Peyer's patch (tissue), 4 donors: Measurements from ENCODE around the gene EPS15.

Experiments
- POLR2A ChIP-seq, 2 donors: fragments of 450-650 bp; IDR thresholded peaks; one replicate each; pipeline ENCODE4 v1.5.1; 2017; ENCODE audit warnings: antibody characterized with exemption in 2 of 2, mild to moderate bottlenecking in 2 of 2, moderate library complexity in 2 of 2
- TF ChIP-seq, protein P1 (sequence below), 6 experiments: fragments of 450-650 bp in 4 of 6; fragments of 200-600 bp in 2 of 6; sonication (generic) in 1 of 6; IDR thresholded peaks; one replicate each; pipeline ENCODE4 v1.5.1; 2017 to 2019; ENCODE audit warnings: antibody characterized with exemption in 6 of 6, mild to moderate bottlenecking in 3 of 6, moderate library complexity in 1 of 6

DNA sequence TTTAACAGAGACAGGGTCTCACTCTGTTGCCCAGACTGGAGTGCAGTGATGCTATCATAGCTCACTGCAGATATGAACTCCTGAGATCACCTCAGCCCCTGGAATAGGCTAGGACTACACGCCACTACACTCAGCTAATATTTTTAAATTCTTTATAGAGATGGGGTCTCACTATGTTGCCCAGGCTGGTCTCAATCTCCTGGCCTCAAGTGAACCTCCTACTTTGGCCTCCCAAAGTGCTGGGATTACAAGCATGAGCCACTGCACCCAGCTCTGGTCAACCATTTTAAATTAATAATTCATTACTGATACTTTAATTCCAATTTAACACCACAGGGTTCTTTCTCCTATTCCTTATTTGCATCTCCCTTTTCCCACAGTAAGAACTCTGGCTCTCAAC, 18.5 kb upstream of the EPS15 start:
- TF ChIP-seq, protein P1, sequence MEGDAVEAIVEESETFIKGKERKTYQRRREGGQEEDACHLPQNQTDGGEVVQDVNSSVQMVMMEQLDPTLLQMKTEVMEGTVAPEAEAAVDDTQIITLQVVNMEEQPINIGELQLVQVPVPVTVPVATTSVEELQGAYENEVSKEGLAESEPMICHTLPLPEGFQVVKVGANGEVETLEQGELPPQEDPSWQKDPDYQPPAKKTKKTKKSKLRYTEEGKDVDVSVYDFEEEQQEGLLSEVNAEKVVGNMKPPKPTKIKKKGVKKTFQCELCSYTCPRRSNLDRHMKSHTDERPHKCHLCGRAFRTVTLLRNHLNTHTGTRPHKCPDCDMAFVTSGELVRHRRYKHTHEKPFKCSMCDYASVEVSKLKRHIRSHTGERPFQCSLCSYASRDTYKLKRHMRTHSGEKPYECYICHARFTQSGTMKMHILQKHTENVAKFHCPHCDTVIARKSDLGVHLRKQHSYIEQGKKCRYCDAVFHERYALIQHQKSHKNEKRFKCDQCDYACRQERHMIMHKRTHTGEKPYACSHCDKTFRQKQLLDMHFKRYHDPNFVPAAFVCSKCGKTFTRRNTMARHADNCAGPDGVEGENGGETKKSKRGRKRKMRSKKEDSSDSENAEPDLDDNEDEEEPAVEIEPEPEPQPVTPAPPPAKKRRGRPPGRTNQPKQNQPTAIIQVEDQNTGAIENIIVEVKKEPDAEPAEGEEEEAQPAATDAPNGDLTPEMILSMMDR (IDR thresholded peaks at IDR 0.05) = no peak
- no peak for TF ChIP-seq POLR2A (IDR thresholded peaks at IDR 0.05)
